GM21723 (cell line): Measurements from ENCODE around the gene TBC1D2B.

Experiments used
- ATAC-seq: cut with Tn5 transposase; IDR thresholded peaks from one replicate; pipeline ENCODE4 v1.9.1; 2021; ENCODE audit warnings: mild to moderate bottlenecking, moderate library complexity; ENCODE audit not compliant: unreplicated experiment

The TBC1D2B gene

DNA sequence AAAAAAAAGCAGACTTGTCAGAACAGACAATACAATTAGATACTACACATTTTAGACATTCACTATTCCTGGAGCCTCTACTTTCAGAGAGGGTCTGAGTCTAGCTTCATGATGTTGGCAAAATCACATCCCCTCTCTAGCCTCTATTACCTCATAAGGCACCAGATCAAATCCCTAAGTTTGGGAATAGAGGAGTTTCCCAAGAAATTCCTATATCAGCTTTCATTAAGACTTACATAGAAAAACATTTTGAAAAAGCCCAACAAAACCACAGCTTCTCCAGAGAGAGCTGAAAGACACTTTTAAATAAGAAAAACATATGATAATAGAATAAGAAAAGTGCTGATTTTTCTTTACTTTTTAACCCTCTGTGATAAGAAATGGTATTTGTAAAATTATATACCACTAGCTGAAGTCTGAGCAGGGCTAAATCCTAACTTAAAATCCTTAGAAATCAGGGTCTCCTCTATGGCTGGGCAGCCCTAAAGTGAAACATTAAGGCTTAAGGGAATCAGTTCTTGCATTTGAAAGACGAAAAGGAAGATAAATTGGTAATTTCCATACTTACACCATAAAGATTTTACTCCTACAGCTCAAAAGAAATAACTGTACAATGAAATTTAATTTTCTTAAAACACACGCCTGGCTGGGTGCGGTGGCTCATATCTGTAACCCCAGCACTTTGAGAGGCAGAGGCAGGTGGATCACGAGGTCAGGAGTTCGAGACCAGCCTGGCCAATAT, 4.3 kb downstream of the TBC1D2B start:
- no peak for ATAC-seq

- ATAC-seq = no peak
Observed at GRCh38 chr15:78072080-78072892, 5.2 kb downstream of the TBC1D2B start.

DNA sequence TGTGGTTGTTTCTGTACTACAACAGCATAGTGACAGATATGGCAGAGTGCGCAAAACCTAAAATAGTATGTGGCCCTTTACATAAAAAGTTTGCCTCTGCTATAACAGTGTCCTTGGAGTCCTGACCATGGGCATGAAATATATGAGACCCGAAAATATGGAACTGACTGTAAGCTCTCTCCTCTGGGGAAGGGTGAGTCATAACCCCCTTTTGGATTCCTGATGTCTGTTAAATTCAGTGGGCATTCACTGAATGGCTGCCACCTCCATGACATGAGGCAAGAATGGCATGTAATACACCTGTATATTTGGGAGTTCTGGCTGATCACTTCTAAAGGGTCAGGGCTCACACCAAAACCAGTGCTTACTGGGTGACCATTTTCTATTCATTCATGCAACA, 6.1 kb downstream of the TBC1D2B start:
- ATAC-seq = no peak

- no peak for ATAC-seq
Observed at GRCh38 chr15:78070049-78070700, 7.3 kb downstream of the TBC1D2B start.

DNA sequence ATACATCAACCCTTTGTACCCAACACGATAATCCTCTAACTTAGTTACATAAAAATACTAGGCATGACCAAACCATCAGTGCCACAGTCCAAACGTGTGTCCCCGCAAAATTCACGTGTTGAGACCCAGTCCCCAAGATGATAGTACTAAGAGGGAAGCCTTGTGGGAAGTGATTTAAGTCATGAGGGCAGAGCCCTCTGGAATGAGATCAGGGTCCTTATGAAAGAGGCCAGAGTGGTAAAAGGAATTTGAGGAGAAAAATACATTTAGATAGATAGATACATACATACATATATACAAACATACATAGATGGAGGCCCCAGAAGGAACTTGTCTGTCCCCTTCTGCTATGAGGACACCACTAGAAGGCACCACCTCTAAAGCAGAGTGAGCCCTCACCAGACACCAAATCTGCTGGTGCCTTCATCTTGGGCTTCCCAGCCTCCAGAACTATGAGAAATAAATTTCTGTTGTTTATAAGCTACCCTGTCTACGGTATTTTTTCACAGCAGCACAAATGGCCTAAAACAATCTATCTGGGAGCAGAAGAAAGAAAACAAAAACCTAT, 8.0 kb downstream of the TBC1D2B start:
- no peak for ATAC-seq

DNA sequence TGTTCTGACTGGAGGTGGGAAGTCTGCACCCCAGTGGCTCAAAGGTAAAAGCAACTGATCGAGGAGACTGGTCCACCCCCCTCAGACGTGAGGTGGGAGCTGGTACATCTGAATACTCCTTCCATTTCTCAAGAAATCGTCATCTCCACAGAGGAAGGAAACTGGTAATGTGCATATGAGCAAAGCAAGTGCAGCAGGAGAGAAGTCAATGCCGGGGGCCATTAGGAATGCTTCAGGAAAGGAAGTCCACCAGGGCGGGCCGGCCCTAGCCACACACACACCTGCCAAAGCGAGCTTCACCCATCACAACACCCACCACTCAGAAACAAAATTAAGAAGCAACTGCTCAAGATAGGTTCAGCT, 8.5 kb downstream of the TBC1D2B start:
- ATAC-seq = peak; percentile 11

DNA sequence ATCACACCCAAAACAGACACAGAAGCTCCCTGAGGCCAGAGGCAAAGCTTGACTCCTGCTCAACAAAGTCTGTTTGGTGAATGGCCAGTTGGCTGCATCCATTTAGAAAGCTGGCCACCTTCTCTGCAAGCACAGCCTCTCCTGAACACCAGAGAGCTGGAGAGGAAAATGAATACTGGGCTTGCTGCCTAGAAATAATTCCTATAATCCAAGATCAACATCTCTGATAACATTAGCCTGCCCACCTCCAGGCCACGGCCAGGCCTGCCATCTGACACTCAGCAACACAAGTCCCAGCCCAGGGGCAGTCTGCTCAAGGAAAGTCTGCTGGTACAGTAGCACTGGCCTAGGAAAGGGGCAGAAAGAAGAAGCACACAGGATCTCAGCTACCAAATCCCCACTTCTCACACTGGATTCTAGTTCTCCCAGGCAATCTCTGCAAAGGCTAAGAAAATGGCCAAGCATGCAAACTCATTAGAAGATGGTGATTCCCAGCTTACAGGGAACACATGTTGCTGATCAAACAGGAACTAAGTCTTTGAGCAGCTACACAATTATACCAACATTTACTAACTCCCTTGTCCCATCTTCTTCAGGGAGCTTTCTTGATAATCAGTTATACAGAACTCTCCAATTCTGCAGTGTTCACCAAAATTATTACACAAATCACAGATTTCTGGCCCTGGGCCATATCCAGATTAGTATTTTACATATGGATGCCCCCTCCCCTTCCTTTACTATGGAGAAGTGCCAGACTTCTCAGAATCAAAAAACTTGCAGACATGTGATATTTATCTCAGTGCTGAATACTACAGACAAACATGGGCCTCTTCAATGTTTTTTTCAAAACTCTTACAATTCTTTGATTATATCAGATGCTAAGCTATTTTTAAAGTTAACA, 9.9 kb downstream of the TBC1D2B start:
- ATAC-seq = no peak

DNA sequence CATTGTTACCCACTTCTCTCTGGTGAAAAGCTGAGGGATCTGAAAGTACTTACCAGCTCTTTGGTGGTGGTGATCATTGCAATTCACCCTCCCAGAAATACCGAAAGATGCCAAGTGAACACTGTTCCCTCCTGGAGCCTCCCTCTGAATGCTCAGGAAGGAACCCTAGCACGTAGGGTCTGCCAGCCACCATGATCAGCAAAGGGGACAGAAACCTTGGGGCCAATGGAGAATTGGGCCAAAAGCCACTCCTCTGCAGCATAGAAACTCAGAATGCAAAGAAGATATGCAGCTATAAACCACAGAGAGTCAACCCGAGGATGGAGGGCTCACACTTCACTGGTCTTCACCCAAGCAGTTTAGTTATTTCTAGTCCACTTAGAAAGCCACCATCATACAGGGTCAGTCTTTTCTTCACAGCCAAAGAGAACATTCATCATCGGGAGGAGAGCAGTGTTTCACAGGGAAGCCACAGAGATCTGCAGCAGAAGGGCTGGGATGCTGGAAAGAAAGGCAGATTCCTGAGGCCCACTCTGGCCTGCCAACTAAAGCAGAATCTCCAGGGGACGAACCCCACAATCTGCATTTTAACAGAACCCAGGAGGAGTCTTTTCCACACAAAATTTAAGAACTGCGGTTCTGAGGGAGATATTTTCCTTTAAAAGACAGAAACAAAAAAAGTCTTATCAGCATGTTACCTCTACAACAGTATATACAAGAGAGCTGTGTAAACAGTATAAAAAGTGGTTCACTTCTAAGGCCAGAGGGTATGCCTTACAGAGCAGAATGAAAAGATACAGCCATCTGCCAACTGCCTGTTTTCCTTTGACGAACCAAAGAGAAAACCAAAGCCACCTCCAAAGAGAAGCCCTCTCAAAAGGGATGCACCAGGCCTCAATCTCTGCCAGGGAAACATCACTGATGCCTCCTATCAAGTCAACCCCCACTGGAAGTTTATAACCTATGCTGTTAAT, 11.3 kb downstream of the TBC1D2B start:
- ATAC-seq = peak; percentile 48

GRCh38 chr15:78065284-78065872, 12.1 kb downstream of the TBC1D2B start:
- ATAC-seq = no peak

GRCh38 chr15:78064544-78064943, 13.0 kb downstream of the TBC1D2B start:
- ATAC-seq = no peak

- no peak for ATAC-seq
Observed at GRCh38 chr15:78063970-78064385, 13.5 kb downstream of the TBC1D2B start.

GRCh38 chr15:78063217-78063616, 14.3 kb downstream of the TBC1D2B start:
- ATAC-seq = no peak

GRCh38 chr15:78061963-78062427, 15.5 kb downstream of the TBC1D2B start:
- ATAC-seq = peak; percentile 41

GRCh38 chr15:78060232-78060631, 17.3 kb downstream of the TBC1D2B start:
- no peak for ATAC-seq

DNA sequence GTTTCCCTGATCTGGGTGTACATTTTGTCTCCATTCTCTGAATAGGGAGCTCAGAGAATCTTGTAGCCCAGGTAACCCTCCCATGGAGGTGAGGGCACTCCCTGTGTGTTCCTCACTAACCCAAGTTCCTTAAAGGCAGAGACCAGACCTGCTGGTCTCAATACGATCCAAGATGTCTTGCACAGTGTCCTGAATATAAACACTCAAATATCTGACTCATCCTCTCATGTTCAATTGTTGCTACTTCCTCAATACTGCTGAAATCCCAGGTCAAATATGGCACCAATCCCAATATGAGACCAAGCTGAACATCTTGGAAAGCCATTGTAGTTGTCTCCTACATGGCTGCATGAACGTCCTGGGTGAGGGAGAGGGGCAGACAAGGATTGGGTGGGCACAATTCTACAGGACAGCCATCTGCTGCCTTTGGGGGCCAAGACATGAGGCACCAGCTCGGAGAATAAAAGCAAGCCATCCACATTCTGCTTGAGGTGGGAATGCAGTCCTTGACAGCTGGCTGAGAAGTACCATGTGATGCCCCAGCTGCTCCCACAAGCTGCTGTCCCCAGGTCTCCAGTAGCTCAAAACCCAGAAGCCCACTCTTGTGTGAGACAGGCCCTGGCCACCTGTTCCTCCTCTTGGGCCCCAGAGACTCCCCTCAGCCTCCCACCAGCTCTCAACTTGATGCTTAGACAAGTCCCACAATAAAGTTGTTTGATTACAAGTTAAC, 18.2 kb downstream of the TBC1D2B start:
- ATAC-seq = no peak

- ATAC-seq = no peak
Observed at GRCh38 chr15:78058401-78058935, 19.0 kb downstream of the TBC1D2B start.

DNA sequence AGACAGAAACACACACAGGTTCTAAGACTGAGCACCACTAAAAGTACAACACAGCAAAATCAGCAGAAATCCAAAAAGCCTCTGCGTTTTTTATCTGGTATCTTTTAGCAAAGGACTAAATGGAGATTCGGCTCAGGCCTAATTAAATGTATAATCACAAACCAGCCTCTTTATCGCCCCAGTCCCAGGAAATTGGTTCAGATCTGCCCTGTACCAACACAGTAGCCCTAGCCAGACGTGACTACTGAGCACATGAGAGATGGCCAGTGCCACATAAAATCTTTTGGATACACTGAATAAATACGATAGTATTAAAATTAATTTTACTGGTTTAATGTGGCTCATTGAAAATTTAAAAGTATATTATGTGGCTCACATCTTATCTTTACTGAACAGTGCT, 19.7 kb downstream of the TBC1D2B start:
- ATAC-seq = no peak

- ATAC-seq = no peak
Observed at GRCh38 chr15:78056714-78057269, 20.7 kb downstream of the TBC1D2B start.
